GM10248 (cell line): Measurements from ENCODE around the gene MMP28.
A peak's percentile ranks its signal among the peaks of the same experiment; 100 is the strongest.

Source experiments
- CTCF ChIA-PET: fragments of 300-600 bp; sonication (Branson Sonifier 250); formaldehyde crosslinking; extraction: SDS; loops from one replicate; lab custom pipeline; 2021; ENCODE audit warnings: antibody characterized with exemption; lab: Yijun Ruan, JAX
- POLR2A ChIA-PET: fragments of 350-650 bp; sonication (Branson Sonifier 250); formaldehyde crosslinking; extraction: SDS; loops from one replicate; lab custom pipeline; 2020; ENCODE audit warnings: antibody characterized with exemption; lab: Yijun Ruan, JAX
- DNase-seq: peaks from one replicate; pipeline ENCODE4 v3.0.0; 2012; ENCODE audit errors: extremely low spot score
- TF ChIP-seq, protein P1 (sequence below): IDR thresholded peaks from 2 replicates; pipeline ENCODE4 v1.5.1; 2012; ENCODE audit warnings: mild to moderate bottlenecking, low read depth; ENCODE audit errors: extremely low read depth, missing control alignments, control extremely low read depth

Gene MMP28

GRCh38 chr17:35749560-35750412 is 45.7 kb downstream of the MMP28 start:
- TF ChIP-seq, protein P1, sequence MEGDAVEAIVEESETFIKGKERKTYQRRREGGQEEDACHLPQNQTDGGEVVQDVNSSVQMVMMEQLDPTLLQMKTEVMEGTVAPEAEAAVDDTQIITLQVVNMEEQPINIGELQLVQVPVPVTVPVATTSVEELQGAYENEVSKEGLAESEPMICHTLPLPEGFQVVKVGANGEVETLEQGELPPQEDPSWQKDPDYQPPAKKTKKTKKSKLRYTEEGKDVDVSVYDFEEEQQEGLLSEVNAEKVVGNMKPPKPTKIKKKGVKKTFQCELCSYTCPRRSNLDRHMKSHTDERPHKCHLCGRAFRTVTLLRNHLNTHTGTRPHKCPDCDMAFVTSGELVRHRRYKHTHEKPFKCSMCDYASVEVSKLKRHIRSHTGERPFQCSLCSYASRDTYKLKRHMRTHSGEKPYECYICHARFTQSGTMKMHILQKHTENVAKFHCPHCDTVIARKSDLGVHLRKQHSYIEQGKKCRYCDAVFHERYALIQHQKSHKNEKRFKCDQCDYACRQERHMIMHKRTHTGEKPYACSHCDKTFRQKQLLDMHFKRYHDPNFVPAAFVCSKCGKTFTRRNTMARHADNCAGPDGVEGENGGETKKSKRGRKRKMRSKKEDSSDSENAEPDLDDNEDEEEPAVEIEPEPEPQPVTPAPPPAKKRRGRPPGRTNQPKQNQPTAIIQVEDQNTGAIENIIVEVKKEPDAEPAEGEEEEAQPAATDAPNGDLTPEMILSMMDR = no peak
- ChIA-PET POLR2A (no interaction called here), CTCF (interaction anchor here (0.8 to 8.1 kb wide), 8 partner anchors 9 to 154 kb away, joined by 3 to 107 read pairs (median 8); partner anchors contain the start of genes C17orf50 and RASL10B)
- DNase-seq = no peak

- ChIA-PET CTCF (interaction anchor here (0.8 to 8.1 kb wide), 16 partner anchors 10 to 630 kb away, joined by 3 to 107 read pairs (median 12); partner anchors contain the start of genes C17orf50 and RASL10B), POLR2A (no interaction called here)
- no peak for DNase-seq
- TF ChIP-seq, protein P1 = no peak
These were observed 46.5 kb downstream of the MMP28 start for GRCh38 chr17:35748979-35749378.

- DNase-seq = no peak
- TF ChIP-seq, protein P1 = no peak
- CTCF ChIA-PET = interaction anchor here (0.9 to 8.1 kb wide), 26 partner anchors 11 to 740 kb away, joined by 3 to 107 read pairs (median 8); partner anchors contain the start of genes C17orf50 and RASL10B
- POLR2A ChIA-PET = no interaction called here
These were observed 47.0 kb downstream of the MMP28 start for GRCh38 chr17:35748341-35748841.

GRCh38 chr17:35747540-35748017 is 47.9 kb downstream of the MMP28 start:
- peak; percentile 88 for DNase-seq
- ChIA-PET CTCF (interaction anchor here (0.6 to 8.1 kb wide), 65 partner anchors 8 to 1547 kb away, joined by 3 to 107 read pairs (median 4); partner anchors contain the start of genes C17orf50, MMP28, RAD51D and RASL10B), POLR2A (interaction anchor here (0.5 to 0.6 kb wide), 2 partner anchors 136 to 748 kb away, joined by 4 read pairs; no protein-coding TSS in a partner anchor)
- TF ChIP-seq, protein P1 = peak; percentile 85

DNA sequence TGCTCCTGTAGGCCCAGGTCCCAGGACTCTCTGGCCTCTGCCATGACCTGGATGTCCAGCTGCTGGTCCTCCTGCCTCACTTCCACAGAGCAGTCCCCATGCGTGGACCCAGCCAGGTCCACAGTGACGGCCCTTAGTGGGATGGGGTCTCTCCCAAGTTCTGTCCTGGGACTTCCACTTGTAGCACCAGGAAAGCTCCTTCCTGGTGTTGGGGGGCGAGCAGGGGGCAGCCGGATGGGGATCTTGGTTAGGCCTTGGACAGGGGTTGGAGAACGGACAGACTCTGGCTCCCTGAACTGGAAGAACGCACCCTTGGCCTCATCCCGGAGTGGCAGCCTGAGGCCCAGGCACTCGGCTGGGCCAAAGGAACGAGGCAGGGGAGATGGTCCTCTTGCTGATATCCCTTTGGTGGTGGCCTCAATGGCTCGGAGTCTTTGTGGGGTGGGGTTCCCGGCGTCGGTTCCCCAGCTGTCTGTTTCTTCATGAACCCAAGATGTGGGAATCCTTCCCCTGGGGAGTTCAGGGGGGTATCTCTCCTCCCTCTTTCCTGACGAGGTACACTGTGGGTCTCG is 49.6 kb downstream of the MMP28 start:
- POLR2A ChIA-PET = interaction anchor here (0.6 kb wide), 1 partner anchor 324 kb away, joined by 5 read pairs; no protein-coding TSS in a partner anchor
- CTCF ChIA-PET = interaction anchor here (1.2 to 8.1 kb wide), 8 partner anchors 13 to 727 kb away, joined by 3 to 107 read pairs (median 10); partner anchors contain the start of gene C17orf50
- DNase-seq = no peak

More for the DNA sequence above, 49.6 kb downstream of the MMP28 start:
- TF ChIP-seq, protein P1 = no peak
